H1 (cell line): Measurements from ENCODE around the gene RPS6KA2. TPM values are rescaled to one million over a fixed set of nuclear protein-coding genes. Genes with fewer than 3 reads are reported as not detected.

Experiments used
- CTCF ChIA-PET: fragments of 300-600 bp; sonication (Branson Sonifier 250); formaldehyde crosslinking; loops from one replicate; lab custom pipeline; 2021; ENCODE audit not compliant: partially characterized antibody; lab: Charles Lee
- POLR2A ChIA-PET: fragments of 300-600 bp; sonication (Branson Sonifier 250); formaldehyde crosslinking; loops from one replicate; lab custom pipeline; 2021; ENCODE audit warnings: inconsistent platforms; ENCODE audit not compliant: partially characterized antibody; lab: Charles Lee
- DNase-seq, 2 experiments: peaks; one replicate each; pipeline versions ENCODE4 v3.0.0 to v3.0.0-alpha.2; 2010 to 2022; ENCODE audit warnings: low spot score in 2 of 2, low read depth in 1 of 2, mixed read lengths in 1 of 2
- FAIRE-seq: peaks from 2 replicates; lab custom pipeline; 2011; peaks lifted over from hg19 to GRCh38; lab: Jason Lieb, UNC
- H2AFZ ChIP-seq: 2 replicates; pipeline ENCODE4 v1.8.1; 2012; ENCODE audit warnings: low read length, inconsistent platforms
- H2AK5ac ChIP-seq: 2 replicates; pipeline ENCODE4 v1.6.1; 2013; ENCODE audit warnings: low read depth, low read length
- H2BK120ac ChIP-seq: replicated peaks from 2 replicates; pipeline ENCODE3; 2013; ENCODE audit warnings: low read depth, low read length, inconsistent platforms
- H2BK12ac ChIP-seq: 2 replicates; pipeline ENCODE4 v1.6.1; 2013; ENCODE audit warnings: low read depth, low read length
- H2BK15ac ChIP-seq: 2 replicates; pipeline ENCODE4 v1.6.1; 2013; ENCODE audit warnings: low read length
- H2BK20ac ChIP-seq: 2 replicates; pipeline ENCODE4 v1.6.1; 2013; ENCODE audit warnings: low read length
- H2BK5ac ChIP-seq: 2 replicates; pipeline ENCODE4 v1.6.1; 2013; ENCODE audit warnings: low read depth, low read length
- H3K14ac ChIP-seq: 2 replicates; pipeline ENCODE4 v1.6.1; 2013; ENCODE audit warnings: inconsistent platforms; ENCODE audit not compliant: insufficient read length
- H3K18ac ChIP-seq: 2 replicates; pipeline ENCODE4 v1.6.1; 2013; ENCODE audit warnings: low read length; ENCODE audit errors: extremely low read depth
- H3K23ac ChIP-seq: 2 replicates; pipeline ENCODE4 v1.6.1; 2013; ENCODE audit warnings: inconsistent platforms; ENCODE audit not compliant: insufficient read length
- H3K23me2 ChIP-seq: 2 replicates; pipeline ENCODE4 v1.6.1; 2013; ENCODE audit warnings: low read depth, low read length
- H3K27ac ChIP-seq: 2 replicates; pipeline ENCODE4 v1.6.1; 2011; ENCODE audit warnings: low read depth, low read length, inconsistent platforms
- H3K27me3 ChIP-seq, 4 experiments: replicated peaks in 1 of 4; 1 replicate in 1 of 4; 2 replicates in 3 of 4; pipeline versions ENCODE4 v1.6.1 to v1.8.1; 2011 to 2013; ENCODE audit warnings: low read length in 3 of 4, mild to moderate bottlenecking in 3 of 4, inconsistent platforms in 2 of 4, mixed read lengths in 2 of 4, moderate library complexity in 1 of 4; ENCODE audit not compliant: control insufficient read depth in 3 of 4, insufficient read depth in 3 of 4; ENCODE audit errors: extremely low read depth in 1 of 4
- H3K36me3 ChIP-seq, 4 experiments: 2 replicates each; pipeline versions ENCODE4 v1.6.1 to v1.8.1; 2011 to 2013; ENCODE audit warnings: mild to moderate bottlenecking in 4 of 4, low read length in 3 of 4, moderate library complexity in 2 of 4, control low read depth in 1 of 4, inconsistent platforms in 1 of 4; ENCODE audit not compliant: insufficient read depth in 4 of 4, control insufficient read depth in 2 of 4
- H3K4ac ChIP-seq: replicated peaks from 2 replicates; pipeline ENCODE3; 2013; ENCODE audit warnings: low read length, low read depth, mixed read lengths, inconsistent platforms; ENCODE audit not compliant: insufficient read length
- H3K4me1 ChIP-seq, 4 experiments: replicated peaks in 1 of 4; 1 replicate in 1 of 4; 2 replicates in 3 of 4; pipeline versions ENCODE4 v1.6.1 to v1.8.1; 2011 to 2013; ENCODE audit warnings: low read length in 3 of 4, inconsistent platforms in 2 of 4, mixed read lengths in 1 of 4; ENCODE audit not compliant: insufficient read depth in 4 of 4, control insufficient read depth in 3 of 4
- H3K4me2 ChIP-seq, 2 experiments: 2 replicates each; pipeline versions ENCODE4 v1.6.1 to v1.8.1; 2011 to 2013; ENCODE audit warnings: low read depth in 2 of 2, low read length in 2 of 2, control low read depth in 1 of 2, inconsistent platforms in 1 of 2, mild to moderate bottlenecking in 1 of 2; ENCODE audit not compliant: insufficient read depth in 1 of 2
- H3K4me3 ChIP-seq, 4 experiments: fragments of 200-600, 300-600 bp in 1 of 4; sonication (generic), shearing (Covaris generic), sonication (Bioruptor Twin) in 1 of 4; 2 replicates each; pipeline versions ENCODE4 v1.5.1 to v1.8.1; 2011 to 2016; ENCODE audit warnings: low read length in 4 of 4, low read depth in 3 of 4, control low read depth in 2 of 4, inconsistent platforms in 2 of 4, mild to moderate bottlenecking in 2 of 4, mixed read lengths in 1 of 4, moderate library complexity in 1 of 4; ENCODE audit not compliant: insufficient read depth in 2 of 4; ENCODE audit errors: extremely low read depth in 1 of 4
- H3K56ac ChIP-seq: replicated peaks from 2 replicates; pipeline ENCODE3; 2013; ENCODE audit warnings: low read depth, mild to moderate bottlenecking, mixed read lengths, low read length, inconsistent platforms; ENCODE audit not compliant: insufficient read length
- H3K79me1 ChIP-seq: 2 replicates; pipeline ENCODE4 v1.6.1; 2013; ENCODE audit warnings: low read depth, low read length, control low read depth
- H3K79me2 ChIP-seq, 2 experiments: 2 replicates each; pipeline versions ENCODE4 v1.6.1 to v1.8.1; 2012 to 2013; ENCODE audit warnings: low read length in 2 of 2, mild to moderate bottlenecking in 2 of 2, inconsistent platforms in 1 of 2; ENCODE audit not compliant: insufficient read depth in 2 of 2, control insufficient read depth in 1 of 2
- H3K9ac ChIP-seq, 4 experiments: replicated peaks in 1 of 4; 1 replicate in 1 of 4; 2 replicates in 3 of 4; pipeline versions ENCODE4 v1.6.1 to v1.8.1; 2011 to 2013; ENCODE audit warnings: low read depth in 3 of 4, low read length in 3 of 4, control low read depth in 2 of 4, mild to moderate bottlenecking in 2 of 4, moderate library complexity in 2 of 4, inconsistent platforms in 1 of 4; ENCODE audit errors: extremely low read depth in 1 of 4
- H3K9me3 ChIP-seq, 2 experiments: 2 replicates each; pipeline versions ENCODE4 v1.6.1 to v1.8.1; 2012 to 2013; ENCODE audit warnings: mild to moderate bottlenecking in 2 of 2, moderate library complexity in 2 of 2, control low read depth in 1 of 2, inconsistent platforms in 1 of 2, low read depth in 1 of 2, low read length in 1 of 2, mixed read lengths in 1 of 2; ENCODE audit not compliant: insufficient read depth in 2 of 2
- H4K20me1 ChIP-seq, 2 experiments: replicated peaks in 1 of 2; 2 replicates each; pipeline versions ENCODE3 to v1.8.1; 2011 to 2013; ENCODE audit warnings: inconsistent platforms in 2 of 2, low read length in 2 of 2, mild to moderate bottlenecking in 1 of 2; ENCODE audit not compliant: insufficient read depth in 2 of 2, control insufficient read depth in 1 of 2
- H4K5ac ChIP-seq: 2 replicates; pipeline ENCODE4 v1.6.1; 2013; ENCODE audit warnings: low read length, low read depth, mixed read lengths, inconsistent platforms; ENCODE audit not compliant: insufficient read length
- H4K8ac ChIP-seq: 2 replicates; pipeline ENCODE4 v1.8.0; 2013; ENCODE audit warnings: mild to moderate bottlenecking, moderate library complexity, low read length, inconsistent platforms; ENCODE audit not compliant: insufficient read depth; ENCODE audit errors: extremely low read depth
- H4K91ac ChIP-seq: replicated peaks from 2 replicates; pipeline ENCODE3; 2013; ENCODE audit warnings: low read length, mixed read lengths, inconsistent platforms; ENCODE audit not compliant: insufficient read length
- CBX5 ChIP-seq: fragments of 300-800, 300-1000 bp; sonication (generic); IDR thresholded peaks from 2 replicates; pipeline ENCODE4 v1.7.1; 2016; ENCODE audit warnings: antibody characterized with exemption, low read length, low read depth
- CTCF ChIP-seq, 3 experiments: IDR thresholded peaks; 1 replicate in 2 of 3; 2 replicates in 1 of 3; pipeline versions ENCODE4 v1.5.1 to v1.6.1; 2011; ENCODE audit warnings: low read length in 3 of 3, mild to moderate bottlenecking in 3 of 3, inconsistent platforms in 2 of 3, low read depth in 1 of 3, moderate library complexity in 1 of 3; ENCODE audit not compliant: insufficient read depth in 1 of 3; ENCODE audit errors: control extremely low read depth in 1 of 3
- GABPA ChIP-seq: IDR thresholded peaks from 2 replicates; pipeline ENCODE4 v1.6.1; 2011; ENCODE audit warnings: mild to moderate bottlenecking, low read length, moderate library complexity, borderline replicate concordance; ENCODE audit not compliant: insufficient read depth
- GTF2F1 ChIP-seq: IDR thresholded peaks from 2 replicates; pipeline ENCODE4 v1.6.1; 2012; ENCODE audit warnings: low read depth, low read length, improper control_type of control experiment, borderline replicate concordance
- HDAC2 ChIP-seq, 2 experiments: fragments of 300-600 bp in 1 of 2; sonication (generic) in 1 of 2; IDR thresholded peaks; 2 replicates each; pipeline ENCODE4 v1.6.1; 2011 to 2012; ENCODE audit warnings: low read depth in 2 of 2, low read length in 2 of 2, mild to moderate bottlenecking in 2 of 2, moderate library complexity in 2 of 2, borderline replicate concordance in 1 of 2, inconsistent platforms in 1 of 2
- POLR2AphosphoS5 ChIP-seq: IDR thresholded peaks from 2 replicates; pipeline ENCODE4 v1.6.1; 2011; ENCODE audit warnings: low read depth, low read length
- TAF7 ChIP-seq: optimal IDR thresholded peaks from 2 replicates; pipeline ENCODE3; 2011; ENCODE audit warnings: low read depth, mild to moderate bottlenecking, inconsistent platforms, low read length, moderate library complexity, borderline replicate concordance
- WGBS, 2 experiments: shearing (Covaris generic) in 1 of 2; methylation state at CpG; one replicate each; pipeline versions ENCODE4 v1.1.6 to v1.1.7; 2013 to 2015; ENCODE audit warnings: low lambda C conversion rate in 2 of 2, mixed read lengths in 2 of 2, inconsistent platforms in 1 of 2, low coverage in 1 of 2, missing lambda C conversion rate in 1 of 2; ENCODE audit not compliant: insufficient replicate concordance in 2 of 2, insufficient coverage in 1 of 2, insufficient read length in 1 of 2; ENCODE audit errors: extremely low coverage in 1 of 2, missing lambda C conversion rate in 1 of 2; 5-methylcytosine and 5-hydroxymethylcytosine counted together
- polyA plus RNA-seq, 7 experiments: library from polyadenylated mRNA; depleted of rRNA in 3 of 7; stranded (reverse) in 5 of 7; unstranded in 2 of 7; fragments of >200 nt in 5 of 7; fragments of 200-250 nt in 2 of 7; gene quantifications; 1 replicate in 5 of 7; 2 replicates in 1 of 7; 4 replicates in 1 of 7; pipeline versions ENCODE4 v1.2.1 to v1.2.3, GENCODE V29; 2011 to 2013; ENCODE audit warnings: missing spikeins in 2 of 7, mixed read lengths in 2 of 7
- total RNA-seq: library from RNA; stranded (reverse); fragmentation: NEBNext Ultra II Directional; extraction: Animal tissue kit (Norgen Biotek cat#: 25700); gene quantifications from 2 replicates; pipeline ENCODE4 v1.2.1, GENCODE V29; 2021

The RPS6KA2 gene
- total and polyA plus RNA-seq, 2 of the 8 experiments (the other 6 are each of a cell fraction or from before 2014, with no cell fraction given) = 8.8 to 25.7 TPM

- TF ChIP-seq TAF7 (no peak), POLR2AphosphoS5 (no peak), GTF2F1 (no peak), CBX5 (no peak), GABPA (no peak), HDAC2 (IDR thresholded peaks at IDR 0.05; ENCODE audit: borderline replicate concordance in 1 of 2, low read depth in 2 of 2, low read length in 2 of 2) (no peak), CTCF (IDR thresholded peaks at IDR 0.05; ENCODE audit: control extremely low read depth in 1 of 3, insufficient read depth in 1 of 3, low read depth in 1 of 3, low read length in 3 of 3) (no peak)
- no peak overlapping the region for H2AFZ ChIP-seq
- WGBS, 2 experiments = 91% methylated on average over 15 of the region's 15 CpGs; no CpG with 5 or more reads in 1 of the 2 experiments
- no peak overlapping the region for H3K4me3 ChIP-seq
- no peaks in the 10 kb centered on the region for H3K79me1 ChIP-seq
- FAIRE-seq = no peak
- H2BK20ac ChIP-seq = no peak overlapping the region
- no peak overlapping the region for H2BK15ac ChIP-seq
- ChIA-PET POLR2A (no interaction called here), CTCF (interaction anchor here (1.2 to 1.7 kb wide), 3 partner anchors 9 to 12 kb away, joined by 3 to 12 read pairs (median 5); no protein-coding TSS in a partner anchor)
- no peak overlapping the region for H3K4ac ChIP-seq
- no peaks in the 10 kb centered on the region for H3K27me3 ChIP-seq
- no peak overlapping the region for H2BK5ac ChIP-seq
- H3K56ac ChIP-seq = no peak overlapping the region
- H3K36me3 ChIP-seq = peaks cover 0 to 11% (median 2%) of the 10 kb centered on the region in 4 experiments; a peak in 3 of 8 replicates
- no peak overlapping the region for H3K4me2 ChIP-seq
- H3K79me2 ChIP-seq = no peaks in the 10 kb centered on the region
- no peak overlapping the region for H3K14ac ChIP-seq
- no peak overlapping the region for H3K23ac ChIP-seq
- H3K9ac ChIP-seq = no peak overlapping the region
- H3K18ac ChIP-seq = no peak overlapping the region
- H2BK120ac ChIP-seq = no peak overlapping the region
- no peak overlapping the region for H2BK12ac ChIP-seq
- H2AK5ac ChIP-seq = no peak overlapping the region
- no peaks in the 10 kb centered on the region for H3K4me1 ChIP-seq
- no peaks in the 10 kb centered on the region for H3K9me3 ChIP-seq
- H4K20me1 ChIP-seq = peaks cover 0 to 2% of the 10 kb centered on the region in 2 experiments
- DNase-seq = no peak
- no peaks in the 10 kb centered on the region for H3K23me2 ChIP-seq
- H4K5ac ChIP-seq = no peak overlapping the region
- no peak overlapping the region for H3K27ac ChIP-seq
- no peak overlapping the region for H4K91ac ChIP-seq
- no peak overlapping the region for H4K8ac ChIP-seq
Measured at GRCh38 chr6:166444446-166444845, 182.6 kb downstream of the RPS6KA2 start.
